Small intestine (tissue), 7 donors: ENCODE data around the gene STS. TPM values are rescaled to one million over a fixed set of nuclear protein-coding genes. Genes with fewer than 3 reads are reported as not detected.

Source experiments
- DNase-seq, 2 donors: peaks; one replicate each; pipeline versions ENCODE4 v3.0.0 to v3.0.0-alpha.2; 2013
- FAIRE-seq: peaks from 2 replicates; lab custom pipeline; 2012; peaks lifted over from hg19 to GRCh38; lab: Jason Lieb, UNC
- H3K27ac ChIP-seq, 3 donors: one replicate each; pipeline ENCODE4 v1.5.1; 2013; ENCODE audit warnings: low read length in 2 of 3, mild to moderate bottlenecking in 2 of 3, control low read depth in 1 of 3, inconsistent platforms in 1 of 3, low read depth in 1 of 3, moderate library complexity in 1 of 3
- H3K27me3 ChIP-seq, 3 donors: one replicate each; pipeline ENCODE4 v1.6.1; 2013; ENCODE audit warnings: low read length in 3 of 3, inconsistent platforms in 1 of 3; ENCODE audit not compliant: control insufficient read depth in 3 of 3, insufficient read depth in 3 of 3
- H3K36me3 ChIP-seq, 3 donors: one replicate each; pipeline ENCODE4 v1.6.1; 2013; ENCODE audit warnings: low read length in 3 of 3, inconsistent platforms in 1 of 3, low read depth in 1 of 3, mild to moderate bottlenecking in 1 of 3, moderate library complexity in 1 of 3; ENCODE audit not compliant: control insufficient read depth in 3 of 3, insufficient read depth in 2 of 3
- H3K4me1 ChIP-seq, 3 donors: one replicate each; pipeline ENCODE4 v1.6.1; 2013; ENCODE audit warnings: low read length in 2 of 3, inconsistent platforms in 1 of 3, low read depth in 1 of 3, mild to moderate bottlenecking in 1 of 3, moderate library complexity in 1 of 3; ENCODE audit not compliant: control insufficient read depth in 3 of 3, insufficient read depth in 2 of 3
- H3K4me3 ChIP-seq, 3 donors: one replicate each; pipeline ENCODE4 v1.5.1; 2013; ENCODE audit warnings: low read length in 3 of 3, control low read depth in 1 of 3, inconsistent platforms in 1 of 3, low read depth in 1 of 3, mild to moderate bottlenecking in 1 of 3, moderate library complexity in 1 of 3
- H3K9me3 ChIP-seq, 2 donors: one replicate each; pipeline ENCODE4 v1.6.1; 2013; ENCODE audit warnings: low read depth in 1 of 2, low read length in 1 of 2; ENCODE audit not compliant: control insufficient read depth in 2 of 2, insufficient read depth in 1 of 2
- WGBS, 3 donors: extraction: QIAGEN DNeasy Blood & Tissue Kit; methylation state at CpG; one replicate each; pipeline ENCODE4 v1.1.7; 2013; 5-methylcytosine and 5-hydroxymethylcytosine counted together
- polyA plus RNA-seq, 4 donors: library from polyadenylated mRNA; stranded (reverse) in 3 of 4; unstranded in 1 of 4; fragments of 200-250 nt in 3 of 4; fragments of 120-200 nt in 1 of 4; gene quantifications; one replicate each; pipeline versions ENCODE4 v1.2.1 to v1.2.3, GENCODE V29; 2013
- donor health status: healthy with polysubstance abuse.
- donor health status: control.
- donor health status: control.
- donor health status: Bipolar disorder and iron deficiency.
- donor health status: healthy.

The STS gene
- polyA plus RNA-seq, 4 donors = 0.67 to 4.9 (median 2.4) TPM

- H3K27ac ChIP-seq = no peak overlapping the region
- H3K4me3 ChIP-seq = no peak overlapping the region
- no peak for FAIRE-seq
- WGBS, 3 donors = 22 to 75% (median 51%) methylated on average over 2 of the region's 2 CpGs
- DNase-seq = peak in 1 of 2 donors; percentile 27
- H3K4me1 ChIP-seq = peaks cover 0 to 4% (median 2%) of the 10 kb centered on the region in 3 donors
- H3K36me3 ChIP-seq = no peaks in the 10 kb centered on the region
- no peaks in the 10 kb centered on the region for H3K9me3 ChIP-seq
- H3K27me3 ChIP-seq = no peaks in the 10 kb centered on the region
Observed at GRCh38 chrX:7127056-7127455, 20.5 kb upstream of the STS start.

GRCh38 chrX:7131621-7132020 is 15.9 kb upstream of the STS start:
- H3K36me3 ChIP-seq = no peaks in the 10 kb centered on the region
- no peak overlapping the region for H3K4me3 ChIP-seq
- no peak for DNase-seq
- peak overlapping the region in 1 of 3 donors; percentile 72 for H3K27ac ChIP-seq
- H3K4me1 ChIP-seq = peaks cover 4 to 17% (median 7%) of the 10 kb centered on the region in 3 donors
- H3K9me3 ChIP-seq = no peaks in the 10 kb centered on the region
- no peak for FAIRE-seq
- H3K27me3 ChIP-seq = no peaks in the 10 kb centered on the region
- WGBS, 3 donors = 81 to 85% (median 81%) methylated on average over 13 of the region's 13 CpGs

GRCh38 chrX:7132335-7133049 is 15.0 kb upstream of the STS start:
- peak; percentile 87 to 90 for DNase-seq
- FAIRE-seq = no peak
- Histone ChIP-seq H3K4me3 (no peak overlapping the region), H3K27me3 (no peaks in the 10 kb centered on the region), H3K36me3 (no peaks in the 10 kb centered on the region), H3K4me1 (peaks cover 4 to 17% (median 7%) of the 10 kb centered on the region in 3 donors), H3K9me3 (no peaks in the 10 kb centered on the region), H3K27ac (peak overlapping the region; percentile 61 to 74 (median 72))
- 44 to 59% (median 45%) methylated on average over 3 of the region's 3 CpGs for WGBS, 3 donors

GRCh38 chrX:7133050-7133440 is 14.5 kb upstream of the STS start:
- Histone ChIP-seq H3K9me3 (no peaks in the 10 kb centered on the region), H3K27me3 (no peaks in the 10 kb centered on the region), H3K27ac (peak overlapping the region; percentile 61 to 74 (median 72)), H3K36me3 (no peaks in the 10 kb centered on the region), H3K4me3 (no peak overlapping the region), H3K4me1 (peaks cover 4 to 17% (median 7%) of the 10 kb centered on the region in 3 donors)
- DNase-seq (no peak), FAIRE-seq (no peak)
- 49 to 66% (median 64%) methylated on average over 8 of the region's 8 CpGs for WGBS, 3 donors

- Histone ChIP-seq H3K4me1 (peaks cover 4 to 17% (median 6%) of the 10 kb centered on the region in 3 donors), H3K27me3 (no peaks in the 10 kb centered on the region), H3K27ac (no peak overlapping the region), H3K9me3 (no peaks in the 10 kb centered on the region), H3K36me3 (no peaks in the 10 kb centered on the region), H3K4me3 (no peak overlapping the region)
- 95 to 100% (median 97%) methylated on average over 2 of the region's 2 CpGs for WGBS, 3 donors
- no peak for FAIRE-seq
- no peak for DNase-seq
Observed at GRCh38 chrX:7134981-7135380, 12.5 kb upstream of the STS start.

- H3K36me3 ChIP-seq = no peaks in the 10 kb centered on the region
- DNase-seq (no peak), FAIRE-seq (no peak)
- WGBS, 3 donors = 80 to 92% (median 89%) methylated on average over 9 of the region's 9 CpGs
- no peaks in the 10 kb centered on the region for H3K9me3 ChIP-seq
- no peak overlapping the region for H3K4me3 ChIP-seq
- H3K4me1 ChIP-seq = no peaks in the 10 kb centered on the region
- no peaks in the 10 kb centered on the region for H3K27me3 ChIP-seq
- H3K27ac ChIP-seq = no peak overlapping the region
Observed at GRCh38 chrX:7139202-7140081, 8.1 kb upstream of the STS start.

- H3K4me1 ChIP-seq = peaks cover 0 to 2% (median 0%) of the 10 kb centered on the region in 3 donors
- no peak for DNase-seq
- no peak overlapping the region for H3K4me3 ChIP-seq
- no peaks in the 10 kb centered on the region for H3K27me3 ChIP-seq
- 94 to 100% (median 100%) methylated on average over 1 of the region's 1 CpG for whole genome bisulfite sequencing, 3 donors
- no peaks in the 10 kb centered on the region for H3K9me3 ChIP-seq
- H3K27ac ChIP-seq = no peak overlapping the region
- no peaks in the 10 kb centered on the region for H3K36me3 ChIP-seq
- no peak for FAIRE-seq
Observed at GRCh38 chrX:7143076-7143475, 4.4 kb upstream of the STS start.

GRCh38 chrX:7143941-7144525 is 3.5 kb upstream of the STS start:
- Histone ChIP-seq H3K27ac (no peak overlapping the region), H3K27me3 (no peaks in the 10 kb centered on the region), H3K4me3 (no peak overlapping the region), H3K4me1 (peaks cover 0 to 2% (median 0%) of the 10 kb centered on the region in 3 donors), H3K36me3 (no peaks in the 10 kb centered on the region), H3K9me3 (no peaks in the 10 kb centered on the region)
- DNase-seq (no peak), FAIRE-seq (no peak)
- WGBS, 3 donors = 77 to 86% (median 81%) methylated on average over 8 of the region's 8 CpGs
